GM18868 (cell line): ENCODE data around the gene PLXNC1.
A peak's percentile ranks its signal among the peaks of the same experiment; 100 is the strongest.

Experiments used
- ATAC-seq: cut with Tn5 transposase; IDR thresholded peaks from one replicate; pipeline ENCODE4 v1.9.1; 2021; ENCODE audit warnings: mild to moderate bottlenecking, moderate library complexity; ENCODE audit not compliant: unreplicated experiment

Gene PLXNC1

DNA sequence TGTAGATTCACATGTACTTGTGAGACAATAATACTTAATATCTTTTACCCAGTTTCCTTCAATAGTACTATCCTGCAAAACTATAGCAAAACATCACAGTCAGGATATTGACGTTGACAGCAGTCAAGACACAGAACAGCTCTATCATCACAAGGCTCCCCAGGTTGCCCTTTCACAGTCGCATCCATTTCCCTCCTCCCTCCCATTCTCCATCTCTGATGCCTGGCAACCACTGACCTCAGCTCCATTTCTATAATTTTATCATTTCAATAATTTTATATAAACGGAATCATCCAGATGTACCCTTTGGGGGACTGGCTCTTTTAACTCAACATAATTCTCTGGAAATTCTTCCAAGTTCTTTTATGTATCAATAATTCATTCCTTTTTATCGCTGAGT is 81.5 kb downstream of the PLXNC1 start:
- ATAC-seq = no peak

DNA sequence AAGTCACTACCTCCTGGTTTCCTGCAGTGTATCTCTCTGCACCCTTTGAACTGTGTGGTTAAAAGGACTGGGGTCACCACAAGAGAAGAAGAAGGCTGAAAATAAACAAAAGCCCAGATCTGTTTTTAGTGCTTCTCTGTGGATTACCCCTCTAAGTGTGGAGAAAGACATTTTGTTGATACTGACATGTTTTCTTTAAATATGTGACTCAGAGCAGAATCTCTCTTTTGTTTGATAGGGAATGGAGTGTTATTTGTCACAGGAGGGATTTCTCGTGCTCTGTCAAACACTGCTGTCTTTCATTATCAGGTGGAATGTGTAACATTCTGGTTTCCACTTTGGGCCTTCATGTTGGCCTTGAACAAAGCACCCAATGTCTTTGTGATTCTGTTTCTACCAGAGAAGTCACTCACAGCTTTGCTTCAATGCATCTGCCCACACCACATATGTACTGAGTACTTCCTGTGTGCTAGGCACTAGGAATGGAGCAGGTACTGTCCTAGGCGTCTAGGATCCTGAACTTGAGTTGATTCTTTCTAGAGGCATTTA is 82.1 kb downstream of the PLXNC1 start:
- peak; percentile 72 for ATAC-seq

DNA sequence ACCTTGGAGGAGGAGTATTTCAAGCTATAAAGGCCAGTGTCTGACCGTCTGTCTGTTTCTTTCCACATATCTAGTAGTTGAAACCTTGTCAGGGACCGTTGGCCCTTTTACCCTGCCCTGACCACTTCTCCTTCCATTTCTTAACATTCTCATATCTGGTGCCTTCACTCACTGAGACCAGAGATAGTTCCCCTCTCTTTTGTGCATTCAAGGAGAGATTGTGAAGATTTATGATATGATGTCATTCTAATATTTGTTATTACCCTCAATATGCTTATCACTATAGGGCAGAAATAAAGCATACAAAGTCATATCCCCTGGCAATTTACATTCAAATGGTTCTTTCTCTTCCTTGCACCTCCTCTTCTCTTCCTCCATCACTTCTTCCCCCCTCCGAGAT is 83.3 kb downstream of the PLXNC1 start:
- ATAC-seq = no peak

DNA sequence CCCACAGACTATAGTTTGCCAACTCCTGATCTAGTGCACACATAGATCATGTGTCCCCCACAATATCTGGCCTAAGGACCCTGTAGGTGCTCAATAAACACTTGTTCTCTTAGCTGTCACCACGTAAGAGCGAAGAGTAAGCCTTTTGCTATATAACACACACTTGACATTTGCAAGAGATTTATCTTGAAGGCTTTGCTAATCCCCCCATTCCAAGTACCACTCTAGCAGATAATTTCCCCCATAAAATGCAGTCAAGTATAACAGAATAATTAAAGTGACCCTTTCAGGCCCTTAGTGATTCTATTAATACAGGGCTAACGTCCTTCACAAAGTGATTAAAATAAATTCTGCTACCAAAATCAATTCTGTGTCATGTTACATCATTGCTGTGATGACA is 87.5 kb downstream of the PLXNC1 start:
- no peak for ATAC-seq

DNA sequence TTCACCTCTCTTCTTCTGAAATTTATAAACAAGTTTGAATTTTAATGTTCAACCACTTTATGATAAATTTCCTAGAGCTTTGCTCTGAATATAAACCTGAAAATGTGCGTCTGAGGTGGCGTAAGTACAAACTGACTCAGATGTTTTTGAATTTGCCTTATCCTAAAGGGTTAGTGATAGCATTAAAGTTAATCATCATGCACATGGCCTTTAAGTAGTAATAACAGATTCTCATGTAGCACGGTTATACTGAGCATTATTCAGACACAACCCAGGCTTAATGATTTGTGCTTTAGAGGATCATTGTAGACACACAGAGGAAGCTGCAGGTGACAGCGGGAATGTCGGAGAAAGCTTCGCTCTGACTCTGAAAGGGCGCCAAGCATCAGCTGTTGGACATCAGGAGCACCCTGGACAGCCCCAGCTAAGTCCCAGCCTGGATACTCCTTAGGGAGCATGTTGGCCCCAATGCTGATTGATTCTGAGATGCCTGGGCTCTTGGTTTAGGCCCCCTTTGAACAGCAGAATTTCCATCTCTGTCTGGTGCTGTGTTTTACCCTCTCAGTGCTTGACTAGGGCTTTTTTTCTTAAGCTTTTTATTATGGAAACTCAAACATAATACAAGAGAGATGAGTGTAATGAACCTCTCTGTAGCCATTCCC is 91.1 kb downstream of the PLXNC1 start:
- ATAC-seq = no peak

DNA sequence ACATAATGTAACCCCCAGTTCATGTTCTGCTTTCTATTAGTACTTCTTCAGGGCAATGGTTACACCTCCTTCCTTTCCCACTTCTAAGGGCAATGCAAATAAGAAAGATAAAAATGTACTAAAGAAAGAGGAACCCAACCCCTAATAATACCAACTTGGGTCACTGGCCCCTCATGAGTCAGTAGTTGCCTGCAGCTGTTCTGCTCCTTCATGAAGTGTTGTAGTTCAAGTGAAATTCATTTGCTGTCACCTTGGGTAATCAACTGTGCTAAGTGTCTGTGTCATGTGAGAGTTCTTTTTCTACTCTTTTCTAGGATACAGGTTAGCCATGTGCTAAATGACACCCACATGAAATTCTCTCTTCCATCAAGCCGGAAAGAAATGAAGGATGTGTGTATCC is 91.8 kb downstream of the PLXNC1 start:
- peak; percentile 87 for ATAC-seq

DNA sequence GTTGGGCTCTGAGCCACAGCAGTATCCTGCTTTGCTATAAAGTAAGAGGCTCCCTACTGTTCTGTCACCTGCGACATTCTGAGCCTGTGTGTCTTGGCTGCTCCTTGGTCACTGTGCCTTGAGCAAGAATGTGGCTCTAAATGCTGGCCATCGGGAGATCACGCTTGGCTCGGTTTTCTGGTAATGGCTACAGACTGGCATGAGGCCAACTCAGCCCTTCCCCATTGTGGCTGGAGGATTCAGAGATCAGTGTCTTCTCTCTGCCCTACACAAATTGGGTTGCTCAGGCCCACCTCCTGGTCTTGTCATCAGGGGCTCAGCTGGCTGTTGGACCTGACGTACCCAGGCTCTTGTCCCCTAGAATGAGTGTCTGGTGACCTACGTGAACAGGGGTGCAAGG is 94.5 kb downstream of the PLXNC1 start:
- no peak for ATAC-seq

DNA sequence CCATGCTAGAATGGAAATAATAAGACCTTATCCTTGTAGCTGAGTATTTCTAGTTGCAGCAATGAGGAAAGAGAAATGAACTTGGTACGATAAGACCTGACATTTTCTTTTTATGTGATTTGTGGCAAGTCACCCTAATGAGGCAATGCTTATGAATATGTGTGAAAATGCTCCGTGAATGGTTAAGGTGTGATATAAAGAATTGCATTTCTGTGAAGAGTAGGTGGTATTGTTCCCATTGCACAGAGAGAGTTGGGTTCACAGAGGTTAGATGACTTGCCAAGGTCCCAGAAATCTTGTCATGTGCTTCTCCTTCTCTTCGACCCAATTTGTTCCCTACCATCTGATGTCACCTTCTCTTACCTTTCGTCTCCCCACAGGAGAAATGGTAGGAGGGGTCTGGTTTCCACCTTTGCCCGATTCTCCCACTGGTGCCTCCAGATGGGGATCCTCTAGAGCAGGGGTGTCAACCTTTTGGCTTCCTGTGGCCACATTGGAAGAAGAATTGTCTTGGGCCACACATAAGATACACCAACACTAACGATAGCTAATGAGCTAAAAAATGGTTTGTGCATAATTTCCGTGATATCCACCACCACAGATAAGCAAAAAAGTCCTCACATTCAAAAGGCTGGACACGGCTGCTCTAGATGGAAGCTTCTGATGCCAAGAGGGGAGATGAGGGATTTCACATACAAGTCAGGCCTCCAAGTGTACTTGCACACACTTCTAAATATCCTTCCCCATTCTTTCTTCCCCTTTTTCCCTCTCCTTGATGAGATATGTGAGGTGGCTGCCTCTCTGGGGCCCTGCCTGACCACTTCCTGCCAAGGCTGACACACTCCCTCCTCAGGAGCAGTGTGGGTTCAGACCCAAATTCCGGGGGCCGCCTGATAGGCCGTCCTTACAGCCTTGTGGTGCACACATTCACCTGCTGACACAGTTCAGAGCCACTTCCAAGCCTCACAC is 96.1 kb downstream of the PLXNC1 start:
- peak; percentile 70 for ATAC-seq

DNA sequence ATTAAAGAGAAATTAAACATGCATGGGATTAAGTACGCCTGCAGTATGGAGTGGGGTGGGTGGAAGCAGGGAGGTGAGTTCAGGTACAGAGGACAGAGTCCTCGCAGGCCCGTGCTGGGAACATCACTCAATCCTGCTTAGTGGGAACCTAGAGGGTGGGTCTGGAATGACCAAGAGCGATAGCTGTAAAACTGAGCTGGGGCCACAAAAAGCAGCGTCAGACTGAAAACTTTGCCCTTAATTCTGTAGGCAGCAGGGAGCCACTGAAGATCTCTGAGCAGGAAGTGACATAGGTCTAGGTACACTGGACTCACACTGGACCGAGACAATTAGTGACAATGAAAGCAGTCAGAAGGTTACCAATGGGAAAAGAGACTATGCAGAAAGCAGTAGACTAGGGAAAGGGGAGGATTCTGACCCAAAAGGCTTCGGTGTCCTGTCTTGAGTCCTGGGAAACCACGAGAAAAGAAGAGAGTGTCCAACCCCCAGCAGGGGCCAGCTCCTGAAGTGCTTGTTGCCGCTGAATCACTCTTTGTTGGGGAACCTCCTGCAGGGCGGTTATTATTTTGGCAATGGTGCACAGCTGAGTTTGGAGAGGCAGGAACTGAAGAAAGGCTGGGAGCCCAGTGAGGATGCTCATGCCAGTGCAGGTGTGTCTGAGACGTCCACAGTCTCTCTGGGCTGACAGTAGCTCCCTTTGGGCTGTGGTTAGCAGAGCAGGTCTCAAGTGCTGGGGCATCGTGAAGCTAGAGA is 97.4 kb downstream of the PLXNC1 start:
- no peak for ATAC-seq

DNA sequence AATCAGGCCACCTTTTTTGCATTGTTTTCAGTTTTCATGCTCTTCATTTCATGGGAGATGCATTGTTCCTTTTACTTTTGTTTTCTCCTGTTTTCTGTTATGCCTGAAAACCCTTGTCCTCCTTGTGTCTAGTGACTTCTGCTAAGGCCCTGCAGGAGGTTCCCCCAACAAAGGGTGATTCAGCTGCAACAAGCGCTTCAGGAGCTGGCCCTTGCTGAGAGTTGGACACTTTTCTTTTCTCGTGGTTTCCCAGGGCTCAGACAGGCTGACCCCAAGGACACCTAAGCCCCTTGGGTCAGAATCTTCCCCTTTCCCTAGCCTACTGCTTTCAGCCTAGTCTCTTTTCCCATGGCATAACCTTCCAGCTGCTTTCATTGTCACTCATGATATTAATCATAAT is 98.9 kb downstream of the PLXNC1 start:
- ATAC-seq = no peak

DNA sequence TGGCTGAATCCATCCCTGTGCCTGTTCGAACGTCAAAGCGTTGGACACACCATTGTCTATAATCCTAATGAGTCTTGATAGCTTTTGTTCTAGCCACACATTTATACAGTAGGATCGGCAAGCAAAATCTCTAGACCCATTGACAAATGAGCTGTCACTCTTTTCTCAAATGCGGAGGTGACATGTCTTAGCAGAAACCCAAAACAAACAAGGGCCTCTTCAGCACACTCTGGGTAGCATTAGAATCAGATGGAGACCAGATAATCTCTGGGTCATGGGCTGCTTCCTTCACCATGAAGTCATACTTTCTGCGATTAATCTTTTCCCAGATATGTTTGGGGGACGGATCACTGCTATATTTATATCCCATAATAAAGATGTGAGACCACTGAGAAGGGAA is 100.2 kb downstream of the PLXNC1 start:
- ATAC-seq = no peak

DNA sequence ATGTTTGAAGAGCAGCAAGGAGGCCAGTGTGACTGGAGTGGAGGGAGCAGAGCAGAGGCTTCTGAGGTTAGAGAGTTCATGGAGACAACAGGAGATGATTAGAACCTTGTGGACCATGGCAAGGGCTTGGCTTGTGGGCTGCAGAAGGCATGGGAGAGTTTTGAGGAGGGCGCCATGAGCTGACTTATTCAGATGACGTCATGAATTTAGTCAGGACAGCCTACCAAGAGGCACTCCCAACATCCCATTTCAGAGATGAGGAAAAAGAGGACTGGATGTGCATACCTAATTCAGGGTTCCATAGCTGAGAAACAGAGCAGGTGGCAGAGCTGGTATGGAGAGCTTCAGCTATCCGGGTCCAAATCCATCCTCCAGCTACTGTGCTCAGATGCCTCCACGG is 101.8 kb downstream of the PLXNC1 start:
- ATAC-seq = no peak

DNA sequence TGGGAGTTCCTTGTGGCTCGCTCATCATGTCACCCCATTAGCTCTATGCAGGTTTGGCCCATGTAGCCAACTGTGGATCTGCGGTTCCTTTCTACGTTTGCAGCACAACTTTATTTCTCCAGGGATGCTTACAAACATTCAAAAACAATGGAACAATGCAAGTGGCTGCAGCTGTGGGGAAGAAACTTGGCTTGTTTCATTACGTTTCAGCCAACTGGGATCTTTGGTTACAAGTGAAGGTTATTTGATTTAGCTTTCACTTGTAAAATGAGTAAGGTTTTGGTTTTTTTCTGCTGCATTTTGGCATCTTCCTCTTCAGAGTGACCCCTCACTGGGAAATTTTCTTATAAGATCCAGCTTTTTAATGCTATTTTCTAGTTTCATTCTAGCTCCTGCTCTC is 105.9 kb downstream of the PLXNC1 start:
- no peak for ATAC-seq

DNA sequence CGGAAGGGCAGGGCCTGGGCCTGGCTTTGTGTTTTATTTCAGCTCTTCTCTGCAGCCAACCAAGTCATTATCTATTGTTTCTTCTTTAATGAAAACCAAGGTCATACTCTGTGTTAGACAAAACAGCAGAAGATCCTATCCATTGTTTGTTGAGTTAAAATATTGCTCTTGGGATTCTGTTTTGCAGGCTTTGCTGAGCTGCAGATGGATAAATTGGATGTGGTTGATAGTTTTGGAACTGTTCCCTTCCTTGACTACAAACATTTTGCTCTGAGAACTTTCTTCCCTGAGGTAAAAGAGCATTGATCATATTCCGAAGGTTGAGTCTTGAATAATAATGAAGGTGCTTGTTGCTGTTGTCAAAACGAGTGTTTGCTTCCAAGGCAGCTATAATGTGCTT is 106.6 kb downstream of the PLXNC1 start:
- ATAC-seq = no peak

DNA sequence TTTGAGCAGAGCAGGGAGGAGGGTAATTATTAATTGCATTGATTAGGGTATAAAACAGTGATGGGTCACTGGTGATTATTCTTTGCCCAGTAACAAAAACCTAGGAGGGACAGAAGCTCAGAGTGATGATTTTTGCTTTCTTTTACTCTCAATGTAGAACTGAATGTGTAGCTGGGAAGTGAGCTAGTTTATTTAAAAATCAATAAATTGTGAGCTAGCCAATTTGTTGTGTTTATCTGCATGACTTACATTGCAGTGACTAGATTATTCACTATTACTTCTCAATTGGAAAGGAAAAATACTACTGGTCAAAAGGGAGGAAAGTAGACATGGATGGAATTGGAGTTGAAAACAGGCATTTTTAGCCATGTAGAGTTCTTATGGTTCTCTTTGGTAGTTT is 107.1 kb downstream of the PLXNC1 start:
- ATAC-seq = no peak

DNA sequence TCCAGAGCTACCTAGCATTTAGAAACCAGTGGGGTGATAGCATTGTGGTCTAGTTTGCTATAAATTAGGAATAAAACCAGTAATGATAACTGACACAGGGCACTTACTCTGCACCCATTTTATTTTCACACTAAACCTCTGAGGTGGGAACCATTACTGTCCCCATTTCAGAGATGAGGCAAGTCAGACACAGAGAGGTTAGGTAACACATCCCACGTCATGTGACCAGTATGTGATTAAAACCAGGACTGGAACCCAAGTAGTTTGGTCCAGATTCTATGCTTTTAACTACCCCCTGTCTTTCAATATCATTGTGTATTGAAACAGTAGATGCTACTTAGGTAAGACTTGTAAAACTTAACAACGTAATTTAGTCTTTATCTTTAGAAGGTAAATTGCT is 110.2 kb downstream of the PLXNC1 start:
- ATAC-seq = peak; percentile 33

DNA sequence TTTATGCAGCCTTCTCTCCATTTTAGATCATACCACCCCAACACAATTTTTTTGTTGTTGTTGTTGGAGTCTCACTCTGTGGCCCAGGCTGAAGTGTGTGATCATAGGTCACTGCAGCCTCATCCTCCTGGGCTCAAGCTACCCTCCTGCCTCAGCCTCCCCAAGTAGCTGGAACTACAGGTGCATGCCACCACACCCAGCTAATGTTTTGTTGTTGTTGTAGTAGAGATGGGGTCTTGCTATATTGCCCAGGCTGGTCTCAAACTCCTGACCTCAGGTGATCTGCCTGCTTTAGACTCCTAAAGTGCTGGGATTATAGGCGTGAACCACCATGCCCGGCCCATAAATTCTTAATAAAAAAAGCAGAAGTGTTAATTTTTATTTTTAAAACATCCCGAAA is 111.6 kb downstream of the PLXNC1 start:
- ATAC-seq = no peak

DNA sequence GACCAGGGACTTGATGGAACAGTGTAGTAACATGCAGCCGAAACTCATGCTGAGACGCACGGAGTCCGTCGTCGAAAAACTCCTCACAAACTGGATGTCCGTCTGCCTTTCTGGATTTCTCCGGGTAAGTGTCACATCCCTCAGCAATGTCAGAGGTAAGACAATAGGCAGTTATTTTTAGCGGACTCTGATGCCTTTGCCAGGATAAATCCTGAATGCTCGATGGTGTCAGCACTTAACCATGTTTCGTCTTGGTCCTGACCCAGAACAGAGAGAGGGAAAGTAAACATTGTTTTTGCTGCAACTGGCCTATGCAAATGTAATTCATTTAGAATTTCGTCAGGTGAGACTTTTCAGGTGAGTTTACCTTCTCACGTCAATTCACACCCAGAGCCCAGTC is 112.3 kb downstream of the PLXNC1 start:
- ATAC-seq = no peak

DNA sequence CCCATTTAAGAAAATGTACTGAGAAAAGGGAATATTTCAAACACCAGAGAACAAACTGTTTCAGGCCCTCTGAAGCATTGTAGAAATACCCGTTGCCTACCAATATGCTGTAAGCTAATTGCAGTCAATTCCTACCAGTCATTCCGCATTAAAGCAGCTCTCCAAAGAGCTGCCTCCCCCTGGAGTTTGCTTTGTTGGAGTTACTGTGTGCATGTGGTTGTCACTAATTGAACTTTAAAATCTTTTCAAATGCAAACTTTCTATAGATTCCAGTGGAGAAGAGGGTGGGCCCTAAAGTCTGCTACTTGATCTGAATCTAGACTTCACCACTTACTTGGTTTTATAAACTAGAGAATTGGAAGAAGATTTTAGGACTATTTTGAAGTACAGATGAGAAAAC is 112.7 kb downstream of the PLXNC1 start:
- ATAC-seq = no peak

DNA sequence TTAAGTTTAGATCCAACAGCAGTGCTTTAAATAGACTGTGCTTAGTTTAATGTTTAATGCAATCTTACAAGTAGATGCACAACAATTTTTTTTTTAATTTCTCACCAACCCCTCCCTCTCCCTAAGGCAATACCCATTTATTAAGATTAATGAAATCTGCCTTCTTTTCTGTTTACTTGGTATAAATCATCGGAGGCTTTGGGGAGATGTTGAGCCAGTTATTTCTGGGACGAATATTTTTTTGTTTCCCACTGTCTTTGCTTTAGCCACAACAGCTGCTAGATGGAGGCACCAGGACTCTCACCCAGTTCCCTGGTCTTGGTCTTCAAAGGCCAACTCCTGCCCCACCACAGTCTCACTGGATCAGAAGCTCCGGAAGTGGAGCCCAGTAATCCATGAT is 113.4 kb downstream of the PLXNC1 start:
- ATAC-seq = no peak

DNA sequence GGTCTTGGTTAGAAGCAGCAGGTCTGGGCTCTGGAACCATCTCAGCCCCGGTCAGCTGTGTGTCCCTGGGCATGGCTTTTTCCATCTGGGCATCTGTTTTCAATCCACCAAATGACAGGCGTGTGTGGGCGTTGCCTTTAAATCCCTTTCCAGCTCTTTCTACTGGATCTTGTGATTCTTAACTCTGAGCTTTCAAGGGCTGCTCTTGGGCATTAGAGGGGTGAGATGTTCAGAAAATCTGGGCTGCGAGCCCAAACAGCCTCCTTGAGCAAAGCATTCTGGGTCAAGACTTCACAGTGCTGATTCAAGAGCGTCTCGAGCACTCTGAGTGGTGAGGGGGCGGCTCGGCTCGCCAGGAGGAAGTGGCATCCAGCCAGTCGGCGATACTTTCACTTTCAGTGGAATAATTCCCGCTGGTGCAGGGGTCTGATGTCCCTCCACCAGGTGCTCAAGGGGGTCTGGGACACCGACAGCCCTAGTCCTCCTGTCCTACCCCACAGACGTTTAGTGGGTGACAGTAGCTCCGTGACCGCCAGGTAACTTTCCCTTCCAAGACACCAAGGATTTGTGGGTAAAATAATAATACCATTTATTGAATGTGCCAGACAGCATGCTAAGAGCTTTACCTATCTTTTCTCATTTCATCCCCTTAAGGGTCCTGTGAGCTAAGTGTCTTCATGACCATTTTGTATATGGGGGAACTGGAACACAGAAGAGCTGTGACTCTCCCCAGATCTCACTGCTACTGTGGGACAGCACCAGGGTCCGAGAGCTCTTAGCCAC is 114.0 kb downstream of the PLXNC1 start:
- ATAC-seq = peak; percentile 60
